Ovary (tissue), 9 donors: ENCODE results near the gene RSPO3. TPM values are rescaled to one million over a fixed set of nuclear protein-coding genes. Genes with fewer than 3 reads are reported as not detected.

Experiments used
- DNase-seq, 5 donors: peaks; one replicate each; pipeline ENCODE4 v3.0.0-alpha.2; 2019 to 2020
- H3K27ac ChIP-seq, 2 donors: fragments of 200-600 bp; one replicate each; pipeline versions ENCODE4 v1.5.1 to v1.8.0; 2019 to 2022
- H3K27me3 ChIP-seq: fragments of 200-600 bp; one replicate; pipeline ENCODE4 v1.8.0; 2022
- H3K36me3 ChIP-seq: fragments of 200-600 bp; sonication (generic); one replicate; pipeline ENCODE4 v1.5.1; 2019
- H3K4me1 ChIP-seq: one replicate; pipeline ENCODE4 v1.8.1; 2013; ENCODE audit warnings: mild to moderate bottlenecking, moderate library complexity; ENCODE audit not compliant: insufficient read depth
- H3K4me3 ChIP-seq: fragments of 200-600 bp; sonication (generic); one replicate; pipeline ENCODE4 v1.5.1; 2017
- H3K9me3 ChIP-seq, 2 donors: fragments of 200-600 bp in 1 of 2; sonication (generic) in 1 of 2; one replicate each; pipeline versions ENCODE4 v1.5.1 to v1.8.1; 2013 to 2019; ENCODE audit warnings: mild to moderate bottlenecking in 1 of 2, moderate library complexity in 1 of 2
- EP300 ChIP-seq: sonication (generic); formaldehyde crosslinking; IDR thresholded peaks from one replicate; pipeline ENCODE4 v1.6.1; 2017; ENCODE audit warnings: antibody characterized with exemption
- POLR2A ChIP-seq: fragments of 450-650 bp; IDR thresholded peaks from one replicate; pipeline ENCODE4 v1.6.1; 2017; ENCODE audit warnings: antibody characterized with exemption, mild to moderate bottlenecking, moderate library complexity
- WGBS, 3 donors: extraction: QIAGEN DNeasy Blood & Tissue Kit in 1 of 3; methylation state at CpG; one replicate each; pipeline versions ENCODE4 v1.1.5 to v1.1.7; 2013 to 2017; 5-methylcytosine and 5-hydroxymethylcytosine counted together
- intact Hi-C, 4 donors: fragments of 100-400 bp; cut with DNase I; formaldehyde crosslinking; loops; one replicate each; pipeline versions ENCODE4 v1.11.0 to v1.15.1; 2022 to 2023
- polyA plus RNA-seq, 2 donors: library from polyadenylated mRNA; stranded (reverse); fragments of 200-250 nt in 1 of 2; fragments of 350-450 nt in 1 of 2; fragmentation: Illumina TruSeq in 1 of 2; extraction: RNeasy Lipid Tissue Mini Kit (QIAGEN cat#74804) in 1 of 2; gene quantifications; one replicate each; pipeline ENCODE4 v1.2.3, GENCODE V29; 2013 to 2014
- total RNA-seq, 7 donors: library from RNA; depleted of rRNA in 2 of 7; stranded (reverse); fragments of >200 nt in 2 of 7; fragmentation: NEBNext Ultra II Directional in 3 of 7; extraction: Animal tissue kit (Norgen Biotek cat#: 25700) in 3 of 7; gene quantifications; one replicate each; pipeline versions ENCODE4 v1.1.0 to v1.2.4, GENCODE V29; 2016 to 2023
- TF ChIP-seq, protein P1 (sequence below), 3 donors: fragments of 450-650 bp in 2 of 3; fragments of 200-600 bp in 1 of 3; IDR thresholded peaks; one replicate each; pipeline versions ENCODE4 v1.5.1 to v1.8.0; 2016 to 2022; ENCODE audit warnings: antibody characterized with exemption in 3 of 3, mild to moderate bottlenecking in 1 of 3
- donor health status: DM: no; HTN: no; CAD: no; lungs with moderate emphysema.
- donor health status: DM: no; HTN: no; CAD: no.
- donor health status: Bipolar disorder and iron deficiency.
- donor health status: DM: yes; HTN: yes; CAD: no.
- donor health status: DM: no; HTN: no; CAD: no.
- donor health status: DM: yes; HTN: yes; CAD: no.

The RSPO3 gene
- total and polyA plus RNA-seq, 9 donors = 0.12 to 35.9 (median 1.6) TPM; not detected in 1

DNA sequence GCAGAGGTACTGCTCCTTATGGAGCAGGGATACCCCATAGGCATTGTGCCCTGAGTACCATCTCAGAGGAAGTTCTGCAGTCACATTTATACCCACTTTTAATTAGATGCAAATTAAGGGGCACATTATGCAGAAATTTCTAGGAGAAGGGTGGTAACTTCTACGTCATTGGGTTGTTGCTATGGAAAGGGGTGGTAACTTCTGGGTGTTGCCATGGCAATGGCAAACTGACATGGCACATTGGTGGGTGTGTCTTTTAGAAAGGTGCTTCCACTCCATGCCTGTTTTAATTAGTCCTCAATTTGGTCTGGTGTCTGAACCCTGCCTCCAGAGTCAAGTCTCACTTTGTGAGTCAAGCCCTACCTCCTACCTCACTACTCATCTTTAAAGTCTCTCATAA lies 42.0 kb downstream of the RSPO3 start:
- Histone ChIP-seq H3K9me3 (no peaks in the 10 kb centered on the region), H3K36me3 (no peaks in the 10 kb centered on the region), H3K27ac (no peak overlapping the region), H3K27me3 (no peaks in the 10 kb centered on the region), H3K4me1 (peaks cover 2% of the 10 kb centered on the region), H3K4me3 (no peak overlapping the region)
- intact Hi-C loops = no loop called here
- WGBS, 3 donors = 93 to 98% (median 95%) methylated on average over 1 of the region's 1 CpG
- DNase-seq = no peak
- TF ChIP-seq, protein P1, sequence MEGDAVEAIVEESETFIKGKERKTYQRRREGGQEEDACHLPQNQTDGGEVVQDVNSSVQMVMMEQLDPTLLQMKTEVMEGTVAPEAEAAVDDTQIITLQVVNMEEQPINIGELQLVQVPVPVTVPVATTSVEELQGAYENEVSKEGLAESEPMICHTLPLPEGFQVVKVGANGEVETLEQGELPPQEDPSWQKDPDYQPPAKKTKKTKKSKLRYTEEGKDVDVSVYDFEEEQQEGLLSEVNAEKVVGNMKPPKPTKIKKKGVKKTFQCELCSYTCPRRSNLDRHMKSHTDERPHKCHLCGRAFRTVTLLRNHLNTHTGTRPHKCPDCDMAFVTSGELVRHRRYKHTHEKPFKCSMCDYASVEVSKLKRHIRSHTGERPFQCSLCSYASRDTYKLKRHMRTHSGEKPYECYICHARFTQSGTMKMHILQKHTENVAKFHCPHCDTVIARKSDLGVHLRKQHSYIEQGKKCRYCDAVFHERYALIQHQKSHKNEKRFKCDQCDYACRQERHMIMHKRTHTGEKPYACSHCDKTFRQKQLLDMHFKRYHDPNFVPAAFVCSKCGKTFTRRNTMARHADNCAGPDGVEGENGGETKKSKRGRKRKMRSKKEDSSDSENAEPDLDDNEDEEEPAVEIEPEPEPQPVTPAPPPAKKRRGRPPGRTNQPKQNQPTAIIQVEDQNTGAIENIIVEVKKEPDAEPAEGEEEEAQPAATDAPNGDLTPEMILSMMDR (IDR thresholded peaks at IDR 0.05) = no peak
- TF ChIP-seq POLR2A (no peak), EP300 (no peak)

DNA sequence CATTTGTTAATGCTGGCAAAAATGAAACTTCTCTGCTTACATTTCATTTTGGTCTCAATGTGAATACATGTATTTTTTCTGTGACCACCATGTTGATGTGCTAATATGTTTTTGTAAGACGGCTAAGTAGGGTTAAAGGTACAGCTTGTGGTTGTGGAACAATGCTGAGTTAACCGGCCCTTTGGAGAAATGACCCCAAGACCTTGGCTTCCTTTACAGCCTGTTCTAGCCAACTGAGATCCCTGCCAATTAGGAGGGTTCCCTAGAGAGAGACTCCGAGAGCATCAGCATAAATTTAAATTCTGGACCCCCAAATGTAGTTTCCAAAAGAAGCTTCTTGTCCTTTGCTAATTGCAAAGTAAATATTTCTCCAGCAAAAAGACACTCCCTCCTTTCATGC lies 44.4 kb downstream of the RSPO3 start:
- no peaks in the 10 kb centered on the region for H3K27me3 ChIP-seq
- no peak for DNase-seq
- no peaks in the 10 kb centered on the region for H3K36me3 ChIP-seq
- peaks cover 2% of the 10 kb centered on the region for H3K4me1 ChIP-seq
- intact Hi-C loops = no loop called here
- no peak for TF ChIP-seq POLR2A
- TF ChIP-seq, protein P1 (IDR thresholded peaks at IDR 0.05) = no peak
- no peak overlapping the region for H3K27ac ChIP-seq
- H3K9me3 ChIP-seq = no peaks in the 10 kb centered on the region
- 4 to 9% (median 5%) methylated on average over 3 of the region's 3 CpGs for WGBS, 3 donors
- no peak overlapping the region for H3K4me3 ChIP-seq

DNA sequence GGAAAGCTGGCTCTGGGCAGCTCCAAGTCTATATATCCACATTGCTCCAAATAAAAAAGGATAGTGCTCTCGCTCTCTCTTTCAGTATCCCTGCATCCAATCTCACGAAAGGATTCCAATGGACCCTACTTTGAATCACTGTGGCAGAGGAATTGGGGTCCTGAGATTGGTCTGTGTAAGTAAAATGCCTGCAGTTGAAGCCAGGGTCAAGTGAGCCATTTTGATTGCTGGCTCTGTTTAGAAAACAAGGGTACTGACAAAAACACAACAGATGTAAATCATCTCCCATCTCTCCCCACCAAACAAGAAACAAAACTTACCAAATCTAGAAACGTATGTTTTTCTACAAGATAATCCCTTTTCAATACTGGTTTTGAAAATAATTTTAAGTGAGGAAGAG lies 45.6 kb downstream of the RSPO3 start:
- Histone ChIP-seq H3K36me3 (no peaks in the 10 kb centered on the region), H3K27ac (no peak overlapping the region), H3K27me3 (no peaks in the 10 kb centered on the region), H3K4me1 (peaks cover 2% of the 10 kb centered on the region), H3K4me3 (no peak overlapping the region), H3K9me3 (no peaks in the 10 kb centered on the region)
- no peak for DNase-seq
- WGBS, 3 donors = 47 to 67% (median 56%) methylated on average over 3 of the region's 3 CpGs
- intact Hi-C loops = no loop called here
- no peak for TF ChIP-seq POLR2A

DNA sequence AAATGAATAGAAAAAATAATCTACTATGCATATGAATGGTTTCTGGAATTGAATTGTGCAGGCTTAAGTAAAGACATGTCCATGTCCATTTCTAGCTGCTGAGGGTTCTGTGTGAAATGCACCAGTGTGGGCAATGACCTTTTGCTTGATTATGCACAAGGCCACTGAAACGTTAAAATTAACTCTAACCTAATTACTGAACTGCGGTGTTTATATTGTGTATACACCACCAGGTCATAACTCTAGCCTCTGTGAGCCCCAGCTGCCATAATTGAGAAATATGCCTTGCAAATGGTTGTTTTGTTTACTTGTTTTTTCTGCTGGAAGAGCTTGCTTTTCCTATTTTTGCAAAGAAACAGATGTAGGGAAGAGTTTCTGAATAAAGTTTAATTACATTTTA lies 46.1 kb downstream of the RSPO3 start:
- no peaks in the 10 kb centered on the region for H3K9me3 ChIP-seq
- WGBS, 3 donors = 13 to 20% (median 13%) methylated on average over 2 of the region's 2 CpGs
- DNase-seq = no peak
- no peak overlapping the region for H3K4me3 ChIP-seq
- intact Hi-C loops = no loop called here
- H3K36me3 ChIP-seq = no peaks in the 10 kb centered on the region
- no peak overlapping the region for H3K27ac ChIP-seq
- no peaks in the 10 kb centered on the region for H3K27me3 ChIP-seq
- peaks cover 2% of the 10 kb centered on the region for H3K4me1 ChIP-seq
- TF ChIP-seq, protein P1 (IDR thresholded peaks at IDR 0.05) = no peak
- TF ChIP-seq EP300 (no peak), POLR2A (no peak)

DNA sequence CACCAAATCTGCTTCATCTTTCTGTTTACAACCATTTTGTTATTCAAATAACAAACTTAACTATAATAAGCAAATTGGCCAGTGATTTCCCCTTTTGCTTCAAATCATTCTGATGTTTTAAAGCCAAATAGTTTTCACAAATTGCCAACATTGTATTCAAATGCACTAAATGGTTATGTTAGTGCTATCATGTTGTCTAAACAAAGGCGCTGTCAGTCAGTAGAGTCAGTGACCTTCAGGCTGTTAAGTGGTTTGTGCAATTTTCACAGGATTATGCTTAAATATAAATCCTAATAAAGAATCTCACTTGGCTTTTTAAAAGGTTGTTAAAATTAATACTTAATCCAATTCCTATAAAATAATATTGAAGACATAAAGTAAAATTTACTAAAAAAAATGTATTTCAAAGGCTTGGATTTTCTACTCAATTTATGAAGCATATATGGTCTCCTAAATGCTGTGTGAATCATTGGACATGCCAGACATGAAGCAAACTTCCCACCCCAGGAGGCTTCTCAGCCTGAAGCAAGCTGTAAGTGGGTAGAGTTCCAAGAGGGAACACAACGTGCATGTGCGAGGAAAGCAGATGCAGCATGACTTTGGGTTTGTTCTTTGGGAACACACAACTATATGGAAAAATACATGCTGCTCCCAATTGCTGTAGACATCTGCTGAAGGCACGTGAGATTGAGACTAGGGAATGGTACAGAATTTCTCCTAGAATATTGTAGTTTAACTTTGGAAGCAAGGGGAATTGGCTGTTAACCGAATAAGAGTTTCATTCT lies 54.9 kb downstream of the RSPO3 start:
- Histone ChIP-seq H3K9me3 (no peaks in the 10 kb centered on the region), H3K36me3 (no peaks in the 10 kb centered on the region), H3K4me1 (no peaks in the 10 kb centered on the region), H3K27ac (no peak overlapping the region), H3K4me3 (no peak overlapping the region), H3K27me3 (no peaks in the 10 kb centered on the region)
- TF ChIP-seq POLR2A (no peak), EP300 (no peak)
- TF ChIP-seq, protein P1 (IDR thresholded peaks at IDR 0.05) = no peak
- intact Hi-C loops = no loop called here
- 71 to 77% (median 72%) methylated on average over 5 of the region's 5 CpGs for WGBS, 3 donors
- DNase-seq = no peak
